CD4-positive, alpha-beta T cell treated with Interleukin-10 for 1 hour (primary cell): ENCODE results near the gene MRPL37.
"Not testable (repeated sequence)": the region's sequence is repeated elsewhere in the genome, so short reads cannot be mapped to it uniquely, and the experiment has no call there.

ENCODE experiments used
- DNase-seq: peaks from one replicate; pipeline ENCODE4 v3.0.0-alpha.2; 2020

The MRPL37 gene

GRCh38 chr1:54220004-54220811, 20.2 kb downstream of the MRPL37 start:
- DNase-seq, result no peak

GRCh38 chr1:54221113-54221834, 21.3 kb downstream of the MRPL37 start:
- DNase-seq, result no peak

- no peak for DNase-seq
These were observed 22.0 kb downstream of the MRPL37 start for GRCh38 chr1:54221867-54222484.

GRCh38 chr1:54222711-54223110, 22.7 kb downstream of the MRPL37 start:
- no peak for DNase-seq

GRCh38 chr1:54223441-54224202, 23.7 kb downstream of the MRPL37 start:
- DNase-seq, result no peak

GRCh38 chr1:54224233-54224632, 24.3 kb downstream of the MRPL37 start:
- no peak for DNase-seq

- no peak for DNase-seq
These were observed 25.4 kb downstream of the MRPL37 start for GRCh38 chr1:54225378-54225777.

GRCh38 chr1:54225986-54226559, 26.1 kb downstream of the MRPL37 start:
- no peak for DNase-seq

- no peak for DNase-seq
These were observed 27.2 kb downstream of the MRPL37 start for GRCh38 chr1:54227091-54227602.

GRCh38 chr1:54227891-54228310, 27.9 kb downstream of the MRPL37 start:
- DNase-seq, result no peak

- DNase-seq, result no peak
These were observed 28.7 kb downstream of the MRPL37 start for GRCh38 chr1:54228638-54229079.

- DNase-seq, result no peak
These were observed 29.4 kb downstream of the MRPL37 start for GRCh38 chr1:54229281-54229891.

- DNase-seq, result peak; percentile 14
These were observed 30.8 kb downstream of the MRPL37 start for GRCh38 chr1:54230507-54231339.

GRCh38 chr1:54233196-54233595, 33.2 kb downstream of the MRPL37 start:
- DNase-seq, result not testable (repeated sequence)

GRCh38 chr1:54234284-54234683, 34.3 kb downstream of the MRPL37 start:
- DNase-seq, result no peak

- no peak for DNase-seq
These were observed 37.6 kb downstream of the MRPL37 start for GRCh38 chr1:54237586-54237985.

GRCh38 chr1:54238353-54239034, 38.5 kb downstream of the MRPL37 start:
- DNase-seq, result no peak

GRCh38 chr1:54239035-54239383, 39.0 kb downstream of the MRPL37 start:
- no peak for DNase-seq

GRCh38 chr1:54239631-54240031, 39.7 kb downstream of the MRPL37 start:
- no peak for DNase-seq

GRCh38 chr1:54240741-54241335, 40.9 kb downstream of the MRPL37 start:
- DNase-seq, result no peak
